ENCODE data around the gene DCAF8.

DNA sequence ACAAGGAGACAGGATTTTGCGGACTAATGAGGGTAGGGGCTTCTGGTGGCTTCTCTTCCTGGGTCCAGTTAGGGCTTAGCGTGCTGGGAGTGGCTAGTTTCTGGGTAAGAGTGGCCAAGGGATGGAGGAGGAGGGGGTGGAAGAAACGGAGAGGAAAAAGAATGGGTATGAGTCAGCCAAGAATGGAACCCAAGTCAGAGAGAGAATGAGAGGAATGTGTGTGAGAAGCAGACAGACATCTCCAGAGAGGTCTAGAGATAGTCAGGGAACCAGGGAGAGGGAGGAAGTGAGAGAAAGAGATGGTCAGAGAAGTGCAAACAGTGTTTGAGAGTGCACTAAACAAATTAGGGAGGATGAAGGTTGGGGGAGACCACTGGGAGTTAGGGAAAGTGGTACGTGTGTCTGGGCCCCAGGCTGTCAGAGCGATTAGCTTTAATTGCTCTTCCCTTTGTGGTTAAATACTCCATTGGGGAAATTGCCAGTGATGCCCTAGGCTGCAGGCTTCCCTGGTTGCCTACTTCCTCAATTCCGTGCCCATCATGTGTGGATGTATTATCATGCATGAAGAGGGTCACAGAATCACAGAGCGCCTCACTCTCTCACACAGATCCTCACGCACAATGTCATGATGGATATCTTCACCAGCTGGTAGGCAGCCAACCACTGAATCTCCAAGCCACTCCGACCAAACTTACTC, 55.8 kb downstream of the DCAF8 start:
- TF ChIP-seq POLR2AphosphoS5 (IDR thresholded peaks at IDR 0.05) (no peak), POLR2A (IDR thresholded peaks at IDR 0.05) (no peak)
- TF ChIP-seq, protein P1, sequence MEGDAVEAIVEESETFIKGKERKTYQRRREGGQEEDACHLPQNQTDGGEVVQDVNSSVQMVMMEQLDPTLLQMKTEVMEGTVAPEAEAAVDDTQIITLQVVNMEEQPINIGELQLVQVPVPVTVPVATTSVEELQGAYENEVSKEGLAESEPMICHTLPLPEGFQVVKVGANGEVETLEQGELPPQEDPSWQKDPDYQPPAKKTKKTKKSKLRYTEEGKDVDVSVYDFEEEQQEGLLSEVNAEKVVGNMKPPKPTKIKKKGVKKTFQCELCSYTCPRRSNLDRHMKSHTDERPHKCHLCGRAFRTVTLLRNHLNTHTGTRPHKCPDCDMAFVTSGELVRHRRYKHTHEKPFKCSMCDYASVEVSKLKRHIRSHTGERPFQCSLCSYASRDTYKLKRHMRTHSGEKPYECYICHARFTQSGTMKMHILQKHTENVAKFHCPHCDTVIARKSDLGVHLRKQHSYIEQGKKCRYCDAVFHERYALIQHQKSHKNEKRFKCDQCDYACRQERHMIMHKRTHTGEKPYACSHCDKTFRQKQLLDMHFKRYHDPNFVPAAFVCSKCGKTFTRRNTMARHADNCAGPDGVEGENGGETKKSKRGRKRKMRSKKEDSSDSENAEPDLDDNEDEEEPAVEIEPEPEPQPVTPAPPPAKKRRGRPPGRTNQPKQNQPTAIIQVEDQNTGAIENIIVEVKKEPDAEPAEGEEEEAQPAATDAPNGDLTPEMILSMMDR (IDR thresholded peaks at IDR 0.05) = no peak

Data from prostate gland (tissue), 2 donors.